AG04450 (cell line): ENCODE data around the gene NRCAM. TPM values are rescaled to one million over a fixed set of nuclear protein-coding genes. Genes with fewer than 3 reads are reported as not detected.

Experiments
- CTCF ChIA-PET: fragments of 300-600, 350-600 bp; formaldehyde crosslinking; extraction: SDS; loops from one replicate; lab custom pipeline; 2022; ENCODE audit warnings: antibody characterized with exemption, inconsistent platforms; lab: Charles Lee
- POLR2A ChIA-PET: fragments of 350-600 bp; formaldehyde crosslinking; extraction: SDS; loops from one replicate; lab custom pipeline; 2021; ENCODE audit warnings: antibody characterized with exemption, inconsistent platforms; lab: Yijun Ruan, JAX
- DNase-seq: peaks from one replicate; pipeline ENCODE4 v3.0.0-alpha.2; 2011; ENCODE audit warnings: low read depth, low spot score
- H3K27ac ChIP-seq: one replicate; pipeline ENCODE4 v1.5.1; 2012; ENCODE audit warnings: low read depth, low read length, control low read depth
- H3K27me3 ChIP-seq: one replicate; pipeline ENCODE4 v1.6.0; 2012; ENCODE audit warnings: low read length; ENCODE audit not compliant: control insufficient read depth, insufficient read depth
- H3K4me3 ChIP-seq: 2 replicates; pipeline ENCODE4 v1.5.1; 2011; ENCODE audit warnings: mild to moderate bottlenecking, low read depth, low read length, control low read depth
- H3K9me3 ChIP-seq: 2 replicates; pipeline ENCODE4 v1.5.1; 2012; ENCODE audit warnings: low read length; ENCODE audit not compliant: control insufficient read depth, insufficient read depth
- CTCF ChIP-seq: IDR thresholded peaks from 2 replicates; pipeline ENCODE4 v1.5.1; 2011; ENCODE audit warnings: low read depth, low read length, control low read depth, inconsistent platforms
- polyA plus RNA-seq: library from polyadenylated mRNA; depleted of rRNA; stranded (reverse); fragments of >200 nt; gene quantifications from 2 replicates; pipeline ENCODE4 v1.2.3, GENCODE V29; 2011

NRCAM gene
- polyA plus RNA-seq, 1 experiment: 0.66 TPM

- ChIA-PET POLR2A (no interaction called here), CTCF (interaction anchor here (0.6 kb wide), 1 partner anchor 11 kb away, joined by 6 read pairs; no protein-coding TSS in a partner anchor)
- DNase-seq: no peak
Observed at GRCh38 chr7:108108131-108108530, 348.1 kb downstream of the NRCAM start.

GRCh38 chr7:108104324-108104723 is 351.9 kb downstream of the NRCAM start:
- no peak for DNase-seq
- CTCF ChIA-PET: no interaction called here
- H3K4me3 ChIP-seq: no peak overlapping the region
- H3K9me3 ChIP-seq: no peaks in the 10 kb centered on the region; the same call in 1 of the 2 replicates
- TF ChIP-seq CTCF: no peak
- no peaks in the 10 kb centered on the region for H3K27me3 ChIP-seq
- no peak overlapping the region for H3K27ac ChIP-seq
- POLR2A ChIA-PET: interaction anchor here (1.2 kb wide), 2 partner anchors 10 to 17 kb away, joined by 3 read pairs; no protein-coding TSS in a partner anchor

More at GRCh38 chr7:108108131-108108530, 348.1 kb downstream of the NRCAM start:
- Histone ChIP-seq H3K27me3 (no peaks in the 10 kb centered on the region), H3K27ac (no peak overlapping the region), H3K9me3 (no peaks in the 10 kb centered on the region), H3K4me3 (no peak overlapping the region)
- no peak for TF ChIP-seq CTCF

GRCh38 chr7:108103558-108104298 is 352.5 kb downstream of the NRCAM start:
- ChIA-PET CTCF (no interaction called here), POLR2A (interaction anchor here (1.2 kb wide), 2 partner anchors 10 to 16 kb away, joined by 3 read pairs; no protein-coding TSS in a partner anchor)
- DNase-seq: no peak
- no peak for TF ChIP-seq CTCF
- no peak overlapping the region for H3K27ac ChIP-seq
- no peak overlapping the region for H3K4me3 ChIP-seq
- H3K27me3 ChIP-seq: no peaks in the 10 kb centered on the region
- H3K9me3 ChIP-seq: no peaks in the 10 kb centered on the region; the same call in 1 of the 2 replicates

GRCh38 chr7:108102671-108103312 is 353.4 kb downstream of the NRCAM start:
- ChIA-PET CTCF (no interaction called here), POLR2A (interaction anchor here (0.6 to 1.2 kb wide), 3 partner anchors 9 to 19 kb away, joined by 3 to 5 read pairs (median 3); no protein-coding TSS in a partner anchor)

More at GRCh38 chr7:108102671-108103312, 353.4 kb downstream of the NRCAM start:
- no peaks in the 10 kb centered on the region; the same call in 1 of the 2 replicates for H3K9me3 ChIP-seq
- no peak overlapping the region for H3K4me3 ChIP-seq
- DNase-seq: no peak
- H3K27me3 ChIP-seq: no peaks in the 10 kb centered on the region
- H3K27ac ChIP-seq: no peak overlapping the region
- no peak for TF ChIP-seq CTCF
